Retina (tissue), 1 donor: Measurements from ENCODE around the gene METRN.
"Not testable (repeated sequence)": the region's sequence is repeated elsewhere in the genome, so short reads cannot be mapped to it uniquely, and the experiment has no call there.

Source experiments
- DNase-seq: peaks from one replicate; pipeline ENCODE4 v3.0.0-alpha.2; 2016

The METRN gene

GRCh38 chr16:711084-711483 lies 3.8 kb upstream of the METRN start:
- DNase-seq, result no peak

GRCh38 chr16:711548-712320 lies 3.2 kb upstream of the METRN start:
- DNase-seq, result peak; percentile 89

GRCh38 chr16:712740-713250 lies 2.1 kb upstream of the METRN start:
- not testable (repeated sequence) for DNase-seq

- no peak for DNase-seq
Observed at GRCh38 chr16:714079-714478, 839 bp upstream of the METRN start.

- no peak for DNase-seq
Observed at GRCh38 chr16:715477-716199, 720 bp downstream of the METRN start.

- peak; percentile 89 for DNase-seq
Observed at GRCh38 chr16:716200-716568, 1.3 kb downstream of the METRN start.

GRCh38 chr16:716768-717325 lies 1.9 kb downstream of the METRN start:
- no peak for DNase-seq

GRCh38 chr16:717450-718245 lies 2.7 kb downstream of the METRN start:
- no peak for DNase-seq

GRCh38 chr16:718389-718788 lies 3.5 kb downstream of the METRN start:
- DNase-seq, result no peak

GRCh38 chr16:718922-719321 lies 4.0 kb downstream of the METRN start:
- DNase-seq, result no peak

GRCh38 chr16:719815-720446 lies 5.0 kb downstream of the METRN start:
- no peak for DNase-seq

GRCh38 chr16:720447-720989 lies 5.6 kb downstream of the METRN start:
- DNase-seq, result peak; percentile 92

GRCh38 chr16:720990-721764 lies 6.3 kb downstream of the METRN start, which contains the start of gene ANTKMT:
ANTKMT (plus strand) TSS chr16:721146; CDS start chr16:721275, 129 bp downstream.
- no peak for DNase-seq

- no peak for DNase-seq
Observed at GRCh38 chr16:721765-722540, 7.0 kb downstream of the METRN start.

- DNase-seq, result no peak
Observed at GRCh38 chr16:722835-723633, 8.1 kb downstream of the METRN start.

GRCh38 chr16:723695-724094 lies 8.8 kb downstream of the METRN start:
- DNase-seq, result no peak

- no peak for DNase-seq
Observed at GRCh38 chr16:724188-725040, 9.5 kb downstream of the METRN start.

GRCh38 chr16:725041-725376 lies 10.1 kb downstream of the METRN start:
- no peak for DNase-seq
